GM18909 (cell line): ENCODE results near the gene TMEM269.

Experiments
- ATAC-seq: cut with Tn5 transposase; IDR thresholded peaks from one replicate; pipeline ENCODE4 v1.9.1; 2021; ENCODE audit warnings: mild to moderate bottlenecking; ENCODE audit not compliant: unreplicated experiment, poor library complexity

Gene TMEM269

DNA sequence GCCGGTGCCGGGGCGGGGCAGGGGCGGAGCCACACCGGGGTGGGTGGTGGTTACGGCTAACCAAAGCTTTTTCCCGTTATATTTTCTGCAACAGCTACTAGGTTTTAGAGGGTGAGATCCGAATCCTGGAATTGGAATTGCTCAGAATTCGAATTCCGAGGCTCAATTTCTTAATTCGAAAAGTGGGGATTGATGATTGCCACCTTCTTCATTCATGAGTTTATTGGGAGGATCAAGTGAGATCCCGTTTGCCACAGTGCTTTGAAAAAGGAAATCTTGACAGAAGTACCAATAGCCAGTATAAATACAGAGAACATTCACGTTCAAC lies 32.6 kb downstream of the TMEM269 start:
- no peak for ATAC-seq

DNA sequence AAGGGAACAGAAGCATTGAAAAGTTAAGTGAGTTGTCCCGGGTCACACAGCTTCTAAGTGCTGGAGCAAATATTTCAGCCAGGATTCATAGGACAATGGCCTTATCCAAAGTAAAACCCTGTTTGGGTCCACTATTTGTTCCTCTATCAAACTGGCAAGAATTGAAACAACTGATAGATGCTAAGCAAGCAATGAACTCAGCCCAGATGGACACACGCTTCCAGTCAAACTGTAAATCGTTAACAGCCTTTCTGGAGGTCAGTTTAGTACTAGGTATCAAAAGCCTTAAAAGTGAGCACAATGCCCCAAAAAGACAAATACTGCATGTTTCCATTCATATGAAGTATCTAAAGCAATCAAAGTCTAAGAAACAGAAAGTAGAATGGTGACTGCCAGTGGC lies 33.2 kb downstream of the TMEM269 start:
- ATAC-seq: no peak

DNA sequence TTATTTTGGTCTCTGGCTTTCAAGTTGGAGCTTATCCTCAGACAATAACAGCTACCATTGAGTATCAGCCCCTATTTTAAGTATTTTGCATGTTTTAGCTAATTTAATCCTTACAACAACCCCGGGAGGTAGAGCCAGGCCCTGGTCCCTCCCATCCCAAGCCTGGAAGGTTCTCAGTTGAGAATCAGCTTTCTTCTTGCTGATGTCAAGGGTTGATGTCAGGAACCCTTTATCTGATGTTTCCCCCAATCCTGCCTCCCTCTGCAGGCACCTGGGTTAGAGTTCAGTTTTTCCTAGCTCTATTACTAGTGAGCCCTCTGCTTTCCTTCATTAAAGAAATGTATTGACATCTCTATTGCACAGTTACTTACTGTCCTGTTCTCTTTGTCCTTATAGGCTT lies 36.0 kb downstream of the TMEM269 start:
- no peak for ATAC-seq

DNA sequence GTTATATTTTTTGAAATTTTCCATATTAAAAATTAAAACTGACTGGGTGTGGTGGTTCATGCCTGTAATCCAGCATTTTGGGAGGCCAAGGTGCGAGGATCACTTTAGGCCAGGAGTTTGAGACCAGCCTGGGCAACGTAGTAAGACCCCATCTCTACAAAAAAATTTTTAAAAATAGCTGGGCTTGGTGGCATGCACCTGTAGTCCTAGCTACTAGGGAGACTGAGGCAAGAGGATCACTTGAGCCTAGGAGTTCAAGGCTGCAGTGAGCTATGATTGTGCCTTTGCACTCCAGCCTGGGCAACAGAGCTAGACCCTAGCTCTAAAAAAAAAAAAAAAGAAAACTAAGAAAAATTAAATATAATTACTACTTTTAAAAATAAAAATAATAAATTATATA lies 36.9 kb downstream of the TMEM269 start:
- ATAC-seq: no peak

DNA sequence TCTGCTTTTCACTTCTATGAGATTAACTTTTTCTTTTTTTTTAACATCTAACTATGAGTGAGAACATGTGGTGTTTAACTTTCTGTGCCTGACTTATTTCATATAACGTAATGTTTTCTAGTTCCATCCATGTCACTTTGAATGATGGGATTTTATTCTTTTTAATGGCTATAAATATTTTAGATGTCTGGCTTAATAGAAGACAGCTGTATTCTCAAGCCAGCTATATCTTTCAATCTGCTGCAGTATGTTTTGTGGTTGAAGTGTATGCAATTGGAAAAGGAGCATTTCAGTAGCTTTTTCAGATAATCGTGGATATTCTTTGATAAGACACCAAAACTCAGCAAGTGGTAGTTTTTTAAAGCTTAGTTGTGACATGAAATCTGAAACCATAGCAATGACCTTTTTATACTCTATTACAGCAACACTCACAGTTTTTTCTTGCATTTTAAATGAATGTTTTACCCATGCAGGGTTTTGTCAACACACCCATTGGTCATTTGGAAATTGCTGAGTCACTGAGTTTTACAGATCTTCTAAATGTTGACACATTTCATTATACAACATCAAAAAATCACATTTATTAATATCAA lies 38.1 kb downstream of the TMEM269 start:
- no peak for ATAC-seq

DNA sequence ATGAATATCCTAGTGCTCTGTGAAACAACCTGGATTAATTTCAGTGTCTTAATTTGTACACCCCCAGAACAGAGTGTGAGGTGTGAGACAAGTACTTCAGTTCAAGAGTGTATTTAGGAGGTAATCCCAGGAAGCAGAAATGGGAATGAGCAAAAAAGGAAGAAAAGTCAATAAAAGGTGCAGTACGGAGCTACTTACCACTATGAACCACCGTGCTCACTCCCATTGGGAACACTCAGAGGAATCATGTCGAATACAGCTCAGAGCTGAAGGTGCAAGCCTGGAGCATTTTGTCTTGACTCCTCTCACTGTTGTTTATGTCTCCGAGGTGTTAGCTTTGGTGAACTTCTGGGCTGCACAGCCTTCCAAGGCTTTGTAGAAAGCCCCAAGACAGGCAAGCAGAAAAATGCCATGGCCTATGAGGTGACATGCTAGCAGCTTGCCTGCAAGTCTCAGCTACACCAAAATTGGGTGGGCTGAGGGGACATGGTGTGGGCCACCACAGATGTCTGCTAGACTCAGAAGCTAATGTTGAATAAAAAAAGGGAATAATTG lies 39.8 kb downstream of the TMEM269 start:
- no peak for ATAC-seq

DNA sequence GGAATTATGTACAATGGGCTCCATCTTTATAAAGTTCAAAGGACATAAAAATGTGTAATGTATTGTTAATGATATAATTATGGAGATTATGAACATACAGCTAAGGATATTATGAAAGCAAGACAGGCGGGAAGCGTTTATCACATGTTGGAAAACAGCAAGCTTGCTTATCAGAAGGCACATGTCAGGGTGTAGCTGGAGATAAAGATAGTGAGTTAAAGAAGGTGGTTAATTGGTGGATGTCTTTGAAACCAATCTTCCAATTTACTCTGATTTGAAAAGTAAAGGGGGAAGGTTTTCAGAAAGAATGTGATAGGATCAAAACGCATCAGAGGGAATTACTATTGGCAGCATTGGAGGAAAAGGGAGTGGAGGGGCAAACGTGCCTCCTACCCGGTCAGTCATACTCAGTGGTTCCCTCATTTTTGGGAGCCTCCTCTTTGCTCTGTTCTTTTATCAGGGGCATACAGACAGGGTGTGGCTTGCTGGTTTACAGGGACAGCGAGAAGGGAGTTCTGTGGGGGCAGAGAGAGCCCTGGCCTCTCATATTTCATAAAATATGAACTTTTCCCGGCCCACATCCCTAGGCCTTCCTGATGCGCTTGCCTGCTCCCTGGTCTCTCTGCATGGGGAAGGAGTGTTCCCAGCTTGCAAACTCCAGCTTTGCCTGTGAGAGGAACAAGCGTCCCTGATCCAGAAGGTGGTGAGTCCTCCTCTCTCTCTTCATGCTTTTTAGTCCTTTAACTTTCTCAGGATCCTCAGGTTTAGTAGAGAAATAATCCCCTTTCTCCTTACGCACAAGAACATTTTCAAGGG lies 40.5 kb downstream of the TMEM269 start:
- no peak for ATAC-seq

DNA sequence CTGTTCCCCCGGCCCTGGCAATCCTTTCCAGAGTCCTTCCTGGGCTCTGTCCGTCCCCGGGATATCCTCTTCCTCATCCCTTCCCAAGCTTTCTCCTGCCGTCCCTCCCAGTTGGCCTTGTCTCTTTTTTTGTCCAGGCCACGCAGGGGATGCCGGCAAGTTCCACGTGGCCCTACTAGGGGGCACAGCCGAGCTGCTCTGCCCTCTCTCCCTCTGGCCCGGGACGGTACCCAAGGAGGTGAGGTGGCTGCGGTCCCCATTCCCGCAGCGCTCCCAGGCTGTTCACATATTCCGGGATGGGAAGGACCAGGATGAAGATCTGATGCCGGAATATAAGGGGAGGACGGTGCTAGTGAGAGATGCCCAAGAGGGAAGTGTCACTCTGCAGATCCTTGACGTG lies 45.8 kb downstream of the TMEM269 start:
- ATAC-seq: no peak

DNA sequence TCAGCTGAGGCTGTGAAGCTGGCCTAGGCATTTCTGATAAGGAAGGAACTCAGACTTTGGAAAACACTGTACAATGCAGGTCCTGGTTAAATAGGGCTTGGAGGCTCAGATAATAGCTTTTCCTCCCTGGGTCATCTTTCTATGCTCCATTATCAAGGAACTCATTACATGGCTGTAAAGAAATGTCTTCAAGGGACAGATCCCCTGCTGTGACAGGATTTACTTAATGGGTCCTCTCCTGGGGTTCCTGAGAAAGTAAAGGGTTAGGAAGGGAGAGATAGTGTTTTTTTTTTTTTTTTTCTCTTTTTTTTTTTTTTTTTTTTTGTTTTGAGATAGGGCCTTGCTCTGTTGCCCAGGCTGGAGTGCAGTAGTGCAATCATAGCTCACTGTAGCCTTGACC lies 46.5 kb downstream of the TMEM269 start:
- ATAC-seq: no peak

DNA sequence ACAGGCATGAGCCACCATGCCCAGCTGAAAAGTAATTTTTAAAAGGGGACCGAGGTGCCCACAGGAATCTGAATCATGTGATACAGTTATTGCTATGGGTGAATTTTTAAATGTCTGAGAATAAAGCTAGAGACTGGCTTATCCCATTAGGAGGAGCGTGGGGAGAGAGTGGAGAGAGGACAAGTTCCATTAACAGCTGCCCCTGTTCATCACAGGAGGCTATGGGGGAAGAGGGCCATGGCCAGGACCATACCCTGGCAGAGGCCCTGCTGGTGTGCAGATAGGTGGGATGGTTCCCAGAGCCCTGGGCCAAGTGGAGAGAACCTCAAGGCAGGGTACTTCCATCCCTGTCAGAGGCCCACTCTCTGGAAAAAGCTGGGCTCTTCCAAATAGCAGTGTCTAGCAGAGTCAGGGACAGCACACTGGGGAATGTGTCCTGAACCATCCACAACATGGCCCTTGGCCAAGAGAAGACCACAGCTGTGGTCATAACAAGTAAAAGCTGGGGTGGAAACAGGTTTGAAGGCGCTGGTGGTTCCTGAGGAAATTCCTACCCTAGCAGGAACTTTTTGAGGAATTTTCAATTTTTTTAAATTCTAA lies 48.0 kb downstream of the TMEM269 start:
- ATAC-seq: no peak

DNA sequence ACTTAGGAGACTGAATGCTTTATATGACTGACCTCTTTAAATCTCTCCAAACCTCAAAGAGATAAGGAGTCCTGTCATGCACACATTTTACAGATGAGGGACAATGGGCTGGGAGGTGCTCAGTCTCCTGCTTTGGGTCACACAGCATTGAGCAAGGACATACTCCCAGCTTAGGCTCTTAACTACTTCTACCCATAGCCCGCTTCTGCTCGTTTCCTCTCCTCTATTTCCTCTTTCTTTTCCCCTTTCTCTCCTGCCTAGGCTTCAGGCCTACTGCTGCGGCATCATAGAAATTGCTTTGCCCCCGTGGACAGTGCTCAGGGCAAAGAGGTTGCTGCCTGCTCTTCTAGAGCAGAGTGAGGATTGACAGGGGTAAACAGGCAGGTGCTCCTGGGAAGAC lies 49.2 kb downstream of the TMEM269 start:
- no peak for ATAC-seq

DNA sequence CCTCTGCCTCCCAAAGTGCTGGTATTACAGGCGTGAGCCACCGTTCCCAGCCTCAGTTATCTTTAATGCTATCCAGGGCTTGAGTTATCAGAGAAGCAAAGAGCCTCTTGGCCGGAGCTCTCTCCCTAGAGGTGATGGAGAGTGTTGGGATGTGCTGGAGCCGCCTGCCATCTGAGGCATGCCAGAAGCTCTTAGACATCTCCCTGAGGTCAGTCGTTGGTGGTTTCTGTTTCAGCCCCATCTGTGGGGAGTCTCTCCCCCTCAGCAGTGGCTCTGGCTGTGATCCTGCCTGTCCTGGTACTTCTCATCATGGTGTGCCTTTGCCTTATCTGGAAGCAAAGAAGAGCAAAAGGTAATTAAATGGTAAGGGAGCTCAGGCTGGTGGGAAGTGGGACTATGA lies 50.0 kb downstream of the TMEM269 start:
- ATAC-seq: no peak

DNA sequence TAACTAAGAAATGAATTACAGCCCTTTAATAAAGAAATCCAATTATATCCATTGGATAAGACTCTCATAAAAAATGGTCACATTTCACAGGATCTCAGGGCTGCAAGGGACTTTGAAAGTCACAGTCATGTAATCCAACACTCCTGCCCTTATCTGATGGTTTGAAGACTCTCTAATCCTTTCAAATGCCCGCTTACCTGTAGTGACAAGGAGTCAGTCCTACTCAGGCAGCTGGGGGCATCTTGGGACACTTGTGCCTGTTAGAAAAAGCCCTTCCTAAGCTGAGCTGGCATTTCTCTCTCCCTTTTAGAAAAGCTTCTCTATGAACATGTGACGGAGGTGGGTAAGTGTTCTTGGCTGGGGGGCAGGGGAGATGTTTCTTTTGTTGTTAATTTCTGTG lies 50.6 kb downstream of the TMEM269 start:
- no peak for ATAC-seq

DNA sequence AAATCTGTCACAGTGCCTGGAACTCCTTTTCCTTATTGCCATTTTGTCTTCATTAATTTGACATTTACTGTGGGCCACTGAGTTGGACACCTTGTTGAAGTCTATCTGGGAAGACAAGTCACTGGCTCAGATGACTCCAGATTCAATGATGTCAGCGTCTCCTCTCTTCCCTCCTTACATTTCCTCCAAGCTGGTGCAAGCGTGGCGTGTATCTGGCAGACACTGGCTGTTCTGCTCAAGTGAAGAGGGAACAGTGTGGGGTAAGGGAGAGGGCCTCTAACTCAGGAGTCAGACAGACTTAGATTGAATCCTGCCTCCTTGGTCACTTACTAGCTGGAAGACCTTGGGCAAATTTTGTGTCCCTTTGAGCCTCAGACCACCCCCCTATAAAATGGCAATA lies 52.9 kb downstream of the TMEM269 start:
- ATAC-seq: no peak

DNA sequence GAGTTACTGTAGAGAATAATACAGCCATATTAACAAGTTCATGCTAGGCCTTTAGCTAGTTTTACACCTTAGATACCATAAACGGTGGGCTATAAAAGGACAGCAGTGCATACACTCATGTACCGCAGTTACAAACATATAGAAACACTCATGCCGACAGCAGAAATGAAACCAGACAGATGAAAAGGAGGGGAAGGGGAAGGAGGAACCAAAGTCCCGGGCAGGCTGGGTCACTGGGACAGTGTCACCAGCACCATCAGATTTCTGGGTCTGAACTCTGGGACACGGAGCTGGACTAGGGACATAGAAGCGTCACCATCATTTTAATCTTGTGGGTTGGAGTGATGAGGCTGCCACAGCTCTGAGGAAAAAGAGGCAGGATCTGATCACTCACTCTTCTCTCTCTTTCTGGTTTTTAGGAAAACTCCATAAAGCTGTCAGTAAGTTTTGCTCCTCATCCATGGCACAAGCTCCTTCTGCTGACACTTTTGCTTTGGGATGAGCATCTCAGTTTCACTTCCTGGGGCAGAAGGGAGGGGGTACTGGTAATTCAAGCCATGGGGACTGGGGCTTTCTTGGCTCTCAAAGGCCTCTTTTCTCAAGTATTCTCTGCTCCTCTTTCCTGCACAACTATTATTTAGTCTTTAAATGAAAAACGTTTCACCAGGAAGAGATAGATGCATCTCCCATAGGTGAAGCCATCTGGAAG lies 53.8 kb downstream of the TMEM269 start:
- ATAC-seq: no peak

DNA sequence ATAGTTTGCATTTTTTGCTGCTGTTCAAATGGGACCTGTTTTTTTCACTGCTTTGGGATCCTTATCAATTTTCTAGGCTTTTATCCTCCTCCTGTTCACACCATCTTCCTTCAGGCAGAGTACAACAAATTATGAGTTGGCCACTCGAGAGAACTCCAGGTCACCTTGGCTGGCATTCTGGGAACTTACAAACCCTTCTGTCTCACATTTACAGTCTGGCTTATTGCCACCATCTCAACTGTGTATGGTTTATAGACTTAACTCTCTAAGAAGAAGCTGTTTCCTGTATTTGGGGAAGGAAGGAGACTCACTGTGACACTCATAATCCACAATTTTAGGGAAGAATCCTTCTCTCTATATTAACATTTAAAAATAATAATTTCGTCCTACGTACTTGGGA lies 56.2 kb downstream of the TMEM269 start:
- no peak for ATAC-seq

DNA sequence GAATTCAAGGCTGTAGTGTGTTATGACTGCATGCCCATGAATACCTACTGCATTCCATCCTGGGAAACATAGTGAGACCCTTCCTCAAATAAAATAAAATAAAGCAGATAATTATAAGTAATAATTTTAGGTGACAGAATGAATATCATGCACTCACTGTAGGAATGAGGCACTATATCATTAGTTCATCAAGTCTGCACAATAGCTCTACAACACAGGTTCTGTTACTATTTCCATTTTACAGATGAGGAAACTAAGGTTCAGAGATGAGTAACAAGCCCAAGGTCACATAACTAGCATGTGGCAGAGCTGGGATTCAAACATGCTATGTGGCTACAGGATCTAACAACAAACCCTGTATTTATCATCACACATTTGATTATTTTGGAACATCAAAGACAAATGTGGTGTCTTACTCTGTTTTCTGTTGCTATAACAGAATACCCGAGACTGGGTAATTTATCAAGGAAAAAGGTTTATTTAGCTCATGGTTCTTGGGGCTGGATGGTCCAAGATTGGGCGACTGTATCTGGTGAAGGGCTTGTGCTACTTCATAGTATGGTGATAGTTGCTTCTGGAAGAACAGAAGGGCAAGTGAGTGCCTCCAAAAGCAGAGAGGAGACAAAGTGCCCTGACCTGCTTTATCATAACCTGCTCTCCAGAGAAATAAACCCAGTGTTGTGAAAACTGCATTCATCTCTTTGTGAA lies 56.8 kb downstream of the TMEM269 start:
- ATAC-seq: no peak

DNA sequence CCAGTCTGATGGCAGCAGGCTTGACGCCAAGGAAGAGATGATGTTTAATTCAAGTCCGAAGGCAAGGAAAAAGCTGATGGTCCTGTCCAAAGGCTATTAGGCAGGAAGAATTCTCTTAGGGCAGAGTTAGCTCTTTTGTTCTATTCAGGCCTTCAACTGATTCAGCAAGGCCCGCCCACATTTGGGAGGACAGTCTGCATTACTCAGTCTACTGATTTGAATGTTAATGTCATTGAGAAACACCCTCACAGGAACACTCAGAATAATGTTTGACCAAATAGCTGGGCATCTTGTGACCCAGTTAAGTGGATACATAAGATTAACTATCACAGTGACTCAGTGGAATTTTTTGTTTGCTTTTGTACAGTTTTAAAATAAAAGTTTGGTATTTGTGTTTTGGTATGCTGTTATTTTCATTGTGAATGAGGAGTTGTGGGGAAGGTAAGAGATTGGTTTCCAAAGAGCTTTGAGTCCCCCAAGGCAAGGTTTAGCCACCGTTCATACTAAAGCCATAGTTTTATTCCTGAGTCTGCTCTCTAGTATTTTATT lies 59.9 kb downstream of the TMEM269 start:
- ATAC-seq: no peak

DNA sequence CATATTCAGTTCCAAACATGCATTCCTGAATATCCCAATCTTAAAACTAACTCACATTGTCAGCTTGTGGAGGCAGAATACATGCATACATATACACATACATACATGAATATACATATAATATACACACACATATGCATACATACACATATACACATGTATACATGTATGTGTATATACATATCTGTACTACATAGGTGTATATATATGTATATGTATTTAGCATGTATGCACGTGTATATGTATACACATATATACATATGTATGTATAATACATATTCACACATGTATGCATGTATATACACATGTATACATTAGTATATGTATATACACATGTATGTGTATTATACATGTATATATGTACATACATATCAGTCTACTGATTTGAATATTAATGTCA lies 60.4 kb downstream of the TMEM269 start:
- ATAC-seq: no peak

DNA sequence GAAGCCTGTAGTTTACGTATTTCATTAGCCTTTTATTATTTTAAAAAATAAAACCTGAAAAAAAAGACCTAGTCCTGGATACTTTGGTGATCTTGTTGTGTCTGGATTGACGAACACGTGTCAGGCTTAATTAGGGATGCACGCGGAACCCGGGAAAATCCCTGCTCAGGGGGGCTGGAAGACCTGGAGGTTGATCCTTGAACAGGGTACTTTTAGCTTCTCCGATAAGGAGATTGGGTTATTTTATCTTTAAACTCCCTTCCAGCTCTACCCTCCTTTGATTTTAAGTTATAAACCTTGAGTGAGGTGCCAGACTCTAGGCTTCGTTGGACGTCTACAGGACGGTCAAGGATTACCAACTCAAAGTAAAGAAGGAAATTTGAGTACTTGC lies 61.1 kb downstream of the TMEM269 start:
- ATAC-seq: peak; percentile 28
